HEK293 (cell line): ENCODE data around the gene CISH.

Experiments
- CTCF ChIA-PET: fragments of 350-600 bp; formaldehyde crosslinking; extraction: SDS; loops from one replicate; lab custom pipeline; 2021; ENCODE audit warnings: antibody characterized with exemption; lab: Yijun Ruan, JAX
- POLR2A ChIA-PET: fragments of 300-600 bp; formaldehyde crosslinking; extraction: SDS; loops from one replicate; lab custom pipeline; 2020; ENCODE audit warnings: antibody characterized with exemption, inconsistent platforms; lab: Yijun Ruan, JAX
- H3K27ac ChIP-seq: fragments of 200-500 bp; sonication (Bioruptor generic); 2 replicates; pipeline ENCODE4 v1.5.1; 2014; ENCODE audit warnings: low read depth, low read length, control low read depth, inconsistent platforms; ENCODE audit errors: extremely low read depth
- H3K36me3 ChIP-seq, 2 experiments: fragments of 200-500 bp in 1 of 2; sonication (Bioruptor generic) in 1 of 2; 1 replicate in 1 of 2; 2 replicates in 1 of 2; pipeline ENCODE4 v1.5.1; 2014 to 2017; ENCODE audit warnings: inconsistent platforms in 2 of 2, low read length in 2 of 2; ENCODE audit not compliant: control insufficient read depth in 2 of 2, insufficient read depth in 1 of 2
- H3K4me1 ChIP-seq: fragments of 200-500 bp; sonication (Bioruptor generic); 2 replicates; pipeline ENCODE4 v1.5.1; 2014; ENCODE audit warnings: mild to moderate bottlenecking, low read length, inconsistent platforms; ENCODE audit not compliant: control insufficient read depth, insufficient read depth
- H3K4me3 ChIP-seq: 2 replicates; pipeline ENCODE4 v1.5.1; 2011; ENCODE audit warnings: low read depth, mild to moderate bottlenecking, control low read depth, low read length, moderate library complexity
- H3K9me3 ChIP-seq: fragments of 200-500 bp; sonication (Bioruptor generic); 2 replicates; pipeline ENCODE4 v1.5.1; 2014; ENCODE audit warnings: low read depth, low read length, inconsistent platforms; ENCODE audit not compliant: control insufficient read depth, insufficient read depth
- ATF2 ChIP-seq: fragments of 450-650 bp; formaldehyde crosslinking; IDR thresholded peaks from 2 replicates; pipeline ENCODE4 v1.5.1; 2016; ENCODE audit warnings: missing biosample characterization, missing genetic modification characterization, low read depth
- BCL6B ChIP-seq: fragments of 450-650 bp; formaldehyde crosslinking; IDR thresholded peaks from 2 replicates; pipeline ENCODE4 v1.5.1; 2017; ENCODE audit warnings: missing biosample characterization, missing genetic modification characterization
- EGR2 ChIP-seq: fragments of 450-650 bp; formaldehyde crosslinking; IDR thresholded peaks from 2 replicates; pipeline ENCODE4 v1.5.1; 2016; ENCODE audit warnings: low read depth, missing biosample characterization, missing genetic modification characterization
- FEZF1 ChIP-seq: fragments of 450-650 bp; formaldehyde crosslinking; IDR thresholded peaks from 2 replicates; pipeline ENCODE4 v1.5.1; 2016; ENCODE audit warnings: missing biosample characterization, missing genetic modification characterization
- INSM2 ChIP-seq: fragments of 450-650 bp; formaldehyde crosslinking; IDR thresholded peaks from 2 replicates; pipeline ENCODE4 v1.5.1; 2016; ENCODE audit warnings: missing biosample characterization, missing genetic modification characterization
- ZBTB21 ChIP-seq: fragments of 450-650 bp; formaldehyde crosslinking; IDR thresholded peaks from 2 replicates; pipeline ENCODE4 v1.5.1; 2017; ENCODE audit warnings: missing biosample characterization, missing genetic modification characterization
- ZIC2 ChIP-seq: fragments of 450-650 bp; formaldehyde crosslinking; IDR thresholded peaks from 2 replicates; pipeline ENCODE4 v1.5.1; 2016; ENCODE audit warnings: missing biosample characterization, missing genetic modification characterization
- ZNF202 ChIP-seq: fragments of 450-650 bp; formaldehyde crosslinking; IDR thresholded peaks from 2 replicates; pipeline ENCODE4 v1.5.1; 2016; ENCODE audit warnings: missing biosample characterization, missing genetic modification characterization, borderline replicate concordance
- ZNF266 ChIP-seq: fragments of 450-650 bp; formaldehyde crosslinking; IDR thresholded peaks from 2 replicates; pipeline ENCODE4 v1.5.1; 2016; ENCODE audit warnings: missing biosample characterization, missing genetic modification characterization, low read depth
- ZNF350 ChIP-seq: fragments of 450-650 bp; formaldehyde crosslinking; IDR thresholded peaks from 2 replicates; pipeline ENCODE4 v1.5.0; 2017; ENCODE audit warnings: missing biosample characterization, mild to moderate bottlenecking, missing genetic modification characterization
- ZNF394 ChIP-seq: fragments of 450-650 bp; formaldehyde crosslinking; IDR thresholded peaks from 2 replicates; pipeline ENCODE4 v1.5.1; 2016; ENCODE audit warnings: missing biosample characterization, missing genetic modification characterization, mild to moderate bottlenecking, moderate library complexity, borderline replicate concordance
- ZNF48 ChIP-seq: fragments of 450-650 bp; formaldehyde crosslinking; IDR thresholded peaks from 2 replicates; pipeline ENCODE4 v1.5.1; 2016; ENCODE audit warnings: missing biosample characterization, missing genetic modification characterization
- ZNF488 ChIP-seq: fragments of 450-650 bp; formaldehyde crosslinking; IDR thresholded peaks from 2 replicates; pipeline ENCODE4 v1.5.1; 2016; ENCODE audit warnings: missing biosample characterization, missing genetic modification characterization
- ZNF560 ChIP-seq: fragments of 450-650 bp; formaldehyde crosslinking; IDR thresholded peaks from 2 replicates; pipeline ENCODE4 v1.5.1; 2017; ENCODE audit warnings: missing biosample characterization, missing genetic modification characterization, borderline replicate concordance
- ZNF585B ChIP-seq: fragments of 450-650 bp; formaldehyde crosslinking; IDR thresholded peaks from 2 replicates; pipeline ENCODE4 v1.5.1; 2016; ENCODE audit warnings: missing biosample characterization, missing genetic modification characterization
- ZNF660 ChIP-seq: fragments of 450-650 bp; IDR thresholded peaks from 2 replicates; pipeline ENCODE4 v1.5.1; 2018; ENCODE audit warnings: missing biosample characterization, mild to moderate bottlenecking, missing genetic modification characterization
- ZNF701 ChIP-seq: fragments of 450-650 bp; formaldehyde crosslinking; IDR thresholded peaks from 2 replicates; pipeline ENCODE4 v1.5.1; 2016; ENCODE audit warnings: missing biosample characterization, missing genetic modification characterization

Gene CISH

GRCh38 chr3:50651920-50652529 is 40.5 kb upstream of the CISH start:
- ChIA-PET POLR2A (interaction anchor here (1.2 kb wide), 1 partner anchor 40 kb away, joined by 3 read pairs; the partner anchor contains the start of gene CISH), CTCF (interaction anchor here (0.6 to 5.0 kb wide), 14 partner anchors 9 to 972 kb away, joined by 3 to 61 read pairs (median 6); partner anchors contain the start of gene MAPKAPK3)

GRCh38 chr3:50651445-50651844 is 39.9 kb upstream of the CISH start:
- no peak overlapping the region for H3K27ac ChIP-seq
- TF ChIP-seq ZNF350 (tag by site-specific recombination) (no peak), ZNF585B (tag by site-specific recombination) (no peak), INSM2 (no peak), ZNF488 (tag by site-specific recombination) (no peak), EGR2 (tag by site-specific recombination) (no peak), BCL6B (tag by site-specific recombination) (no peak), ZNF701 (no peak), ZNF560 (tag by site-specific recombination) (no peak), ZNF660 (tag by site-specific recombination) (no peak), ZNF266 (tag by site-specific recombination) (no peak), ZBTB21 (tag by site-specific recombination) (no peak), ZNF202 (tag by site-specific recombination) (no peak), ZNF48 (tag by site-specific recombination) (no peak), ATF2 (tag by site-specific recombination) (no peak), ZNF394 (tag by site-specific recombination) (no peak), ZIC2 (tag by site-specific recombination) (no peak)
- H3K4me1 ChIP-seq: no peaks in the 10 kb centered on the region
- peaks cover 0 to 22% of the 10 kb centered on the region in 2 experiments; a peak in 1 of 3 replicates for H3K36me3 ChIP-seq
- no peak overlapping the region for H3K4me3 ChIP-seq
- ChIA-PET CTCF (interaction anchor here (5.0 kb wide), 1 partner anchor 34 kb away, joined by 61 read pairs; the partner anchor contains the start of gene MAPKAPK3), POLR2A (no interaction called here)
- H3K9me3 ChIP-seq: no peaks in the 10 kb centered on the region

More at GRCh38 chr3:50651920-50652529, 40.5 kb upstream of the CISH start:
- no peak overlapping the region for H3K4me3 ChIP-seq
- peaks cover 0 to 16% of the 10 kb centered on the region in 2 experiments; a peak in 1 of 3 replicates for H3K36me3 ChIP-seq
- H3K9me3 ChIP-seq: no peaks in the 10 kb centered on the region
- peak; percentile 94 for TF ChIP-seq ZIC2 (tag by site-specific recombination)
- no peak for TF ChIP-seq FEZF1 (tag by site-specific recombination)
- no peak overlapping the region for H3K27ac ChIP-seq
- no peaks in the 10 kb centered on the region for H3K4me1 ChIP-seq
